ENCODE measurements around the gene LBP. TPM values are rescaled to one million over a fixed set of nuclear protein-coding genes. Genes with fewer than 3 reads are reported as not detected.

LBP gene
- total RNA-seq, 1 donor from 2014 or later, result not detected

GRCh38 chr20:38353316-38353715 lies 7.0 kb downstream of the LBP start:
- H3K4me1 Mint-ChIP-seq (ENCODE audit: low read depth, unreplicated experiment), result no peaks in the 10 kb centered on the region
- DNase-seq, result no peak
- H3K27me3 Mint-ChIP-seq (ENCODE audit: unreplicated experiment), result no peaks in the 10 kb centered on the region
- no peaks in the 10 kb centered on the region for H3K9me3 Mint-ChIP-seq (ENCODE audit: unreplicated experiment)
- no peak overlapping the region for H3K27ac Mint-ChIP-seq (ENCODE audit: unreplicated experiment)
- H3K4me3 Mint-ChIP-seq (ENCODE audit: unreplicated experiment), result no peak overlapping the region
- no peaks in the 10 kb centered on the region for H3K36me3 Mint-ChIP-seq (ENCODE audit: unreplicated experiment)
- no peak for TF ChIP-seq CTCF (IDR thresholded peaks at IDR 0.05; ENCODE audit: partially characterized antibody, unreplicated experiment)

GRCh38 chr20:38354227-38354626 lies 7.9 kb downstream of the LBP start:
- no peak overlapping the region for H3K4me3 Mint-ChIP-seq (ENCODE audit: unreplicated experiment)
- peaks cover 2% of the 10 kb centered on the region for H3K9me3 Mint-ChIP-seq (ENCODE audit: unreplicated experiment)
- no peaks in the 10 kb centered on the region for H3K36me3 Mint-ChIP-seq (ENCODE audit: unreplicated experiment)

GRCh38 chr20:38355161-38356012 lies 9.1 kb downstream of the LBP start:
- DNase-seq, result no peak
- no peak overlapping the region for H3K4me3 Mint-ChIP-seq (ENCODE audit: unreplicated experiment)

More at GRCh38 chr20:38354227-38354626, 7.9 kb downstream of the LBP start:
- Mint-ChIP-seq H3K27ac (ENCODE audit: unreplicated experiment) (no peak overlapping the region), H3K4me1 (ENCODE audit: low read depth, unreplicated experiment) (no peaks in the 10 kb centered on the region), H3K27me3 (ENCODE audit: unreplicated experiment) (no peaks in the 10 kb centered on the region)
- TF ChIP-seq CTCF (IDR thresholded peaks at IDR 0.05; ENCODE audit: partially characterized antibody, unreplicated experiment), result no peak
- no peak for DNase-seq

GRCh38 chr20:38357653-38358207 lies 11.4 kb downstream of the LBP start:
- no peaks in the 10 kb centered on the region for H3K4me1 Mint-ChIP-seq (ENCODE audit: low read depth, unreplicated experiment)
- H3K9me3 Mint-ChIP-seq (ENCODE audit: unreplicated experiment), result peaks cover 2% of the 10 kb centered on the region
- H3K36me3 Mint-ChIP-seq (ENCODE audit: unreplicated experiment), result no peaks in the 10 kb centered on the region
- H3K27ac Mint-ChIP-seq (ENCODE audit: unreplicated experiment), result no peak overlapping the region
- H3K4me3 Mint-ChIP-seq (ENCODE audit: unreplicated experiment), result no peak overlapping the region
- H3K27me3 Mint-ChIP-seq (ENCODE audit: unreplicated experiment), result no peaks in the 10 kb centered on the region
- no peak for TF ChIP-seq CTCF (IDR thresholded peaks at IDR 0.05; ENCODE audit: partially characterized antibody, unreplicated experiment)
- DNase-seq, result no peak

More at GRCh38 chr20:38355161-38356012, 9.1 kb downstream of the LBP start:
- H3K4me1 Mint-ChIP-seq (ENCODE audit: low read depth, unreplicated experiment), result no peaks in the 10 kb centered on the region
- H3K9me3 Mint-ChIP-seq (ENCODE audit: unreplicated experiment), result peaks cover 2% of the 10 kb centered on the region
- TF ChIP-seq CTCF (IDR thresholded peaks at IDR 0.05; ENCODE audit: partially characterized antibody, unreplicated experiment), result no peak
- no peaks in the 10 kb centered on the region for H3K27me3 Mint-ChIP-seq (ENCODE audit: unreplicated experiment)
- no peaks in the 10 kb centered on the region for H3K36me3 Mint-ChIP-seq (ENCODE audit: unreplicated experiment)
- no peak overlapping the region for H3K27ac Mint-ChIP-seq (ENCODE audit: unreplicated experiment)

GRCh38 chr20:38358556-38358955 lies 12.3 kb downstream of the LBP start:
- Mint-ChIP-seq H3K4me1 (ENCODE audit: low read depth, unreplicated experiment) (no peaks in the 10 kb centered on the region), H3K36me3 (ENCODE audit: unreplicated experiment) (no peaks in the 10 kb centered on the region), H3K4me3 (ENCODE audit: unreplicated experiment) (no peak overlapping the region), H3K9me3 (ENCODE audit: unreplicated experiment) (peaks cover 2% of the 10 kb centered on the region), H3K27me3 (ENCODE audit: unreplicated experiment) (no peaks in the 10 kb centered on the region), H3K27ac (ENCODE audit: unreplicated experiment) (no peak overlapping the region)
- DNase-seq, result no peak
- no peak for TF ChIP-seq CTCF (IDR thresholded peaks at IDR 0.05; ENCODE audit: partially characterized antibody, unreplicated experiment)
